ENCODE results near the gene ADSL. TPM values are rescaled to one million over a fixed set of nuclear protein-coding genes. Genes with fewer than 3 reads are reported as not detected.

ADSL gene
- total RNA-seq, 1 donor from 2014 or later, result 128 TPM

GRCh38 chr22:40345271-40345670 lies 1.0 kb upstream of the ADSL start:
- peak overlapping the region; percentile 88 for H3K4me3 ChIP-seq (ENCODE audit: low read depth, low read length)
- no peak for TF ChIP-seq CTCF (conservative IDR thresholded peaks at IDR 0.05; ENCODE audit: low read depth, low read length)
- DNase-seq (ENCODE audit: low read depth), result no peak

- peak overlapping the region; percentile 88 for H3K4me3 ChIP-seq (ENCODE audit: low read depth, low read length)
- DNase-seq (ENCODE audit: low read depth), result no peak
- TF ChIP-seq CTCF (conservative IDR thresholded peaks at IDR 0.05; ENCODE audit: low read depth, low read length), result no peak
Measured at GRCh38 chr22:40345815-40346184, 500 bp upstream of the ADSL start.

- no peak for TF ChIP-seq CTCF (conservative IDR thresholded peaks at IDR 0.05; ENCODE audit: low read depth, low read length)
- DNase-seq (ENCODE audit: low read depth), result no peak
- peak overlapping the region; percentile 88 for H3K4me3 ChIP-seq (ENCODE audit: low read depth, low read length)
Measured at GRCh38 chr22:40347300-40347699, 1.0 kb downstream of the ADSL start.

- peak; percentile 81 for TF ChIP-seq CTCF (conservative IDR thresholded peaks at IDR 0.05; ENCODE audit: low read depth, low read length)
- no peak for DNase-seq (ENCODE audit: low read depth)
- H3K4me3 ChIP-seq (ENCODE audit: low read depth, low read length), result peak overlapping the region; percentile 88
Measured at GRCh38 chr22:40348025-40348658, 1.8 kb downstream of the ADSL start.

- H3K4me3 ChIP-seq (ENCODE audit: low read depth, low read length), result no peak overlapping the region
- no peak for TF ChIP-seq CTCF (conservative IDR thresholded peaks at IDR 0.05; ENCODE audit: low read depth, low read length)
- DNase-seq (ENCODE audit: low read depth), result no peak
Measured at GRCh38 chr22:40352763-40353162, 6.5 kb downstream of the ADSL start.

- no peak for TF ChIP-seq CTCF (conservative IDR thresholded peaks at IDR 0.05; ENCODE audit: low read depth, low read length)
- no peak overlapping the region for H3K4me3 ChIP-seq (ENCODE audit: low read depth, low read length)
- DNase-seq (ENCODE audit: low read depth), result no peak
Measured at GRCh38 chr22:40361100-40361499, 14.8 kb downstream of the ADSL start.

GRCh38 chr22:40363059-40363458 lies 16.8 kb downstream of the ADSL start:
- DNase-seq (ENCODE audit: low read depth), result no peak
- TF ChIP-seq CTCF (conservative IDR thresholded peaks at IDR 0.05; ENCODE audit: low read depth, low read length), result no peak
- H3K4me3 ChIP-seq (ENCODE audit: low read depth, low read length), result no peak overlapping the region

Measured in epithelial cell of proximal tubule (primary cell).